ENCODE measurements around the gene SPDYE2B. TPM values are rescaled to one million over a fixed set of nuclear protein-coding genes. Genes with fewer than 3 reads are reported as not detected.

The SPDYE2B gene
- total RNA-seq, 1 donor from 2014 or later, result not detected

Other genes with a start within 250 kb of the SPDYE2B start
- 20.0 TPM for gene ORAI2, start 216.7 kb upstream of the SPDYE2B start, total RNA-seq
- gene ALKBH4, start 185.5 kb upstream of the SPDYE2B start, total RNA-seq, result 7.4 TPM
- gene LRWD1, start 185.3 kb upstream of the SPDYE2B start, total RNA-seq, result 15.7 TPM
- 35.0 TPM for gene POLR2J, start 171.4 kb upstream of the SPDYE2B start, total RNA-seq
- 30.0 TPM for gene RASA4B, start 132.5 kb upstream of the SPDYE2B start, total RNA-seq
- gene UPK3BL2, start 106.6 kb upstream of the SPDYE2B start, total RNA-seq, result 19.3 TPM
- gene SPDYE2, start 99.1 kb upstream of the SPDYE2B start, total RNA-seq, result not detected
- gene POLR2J3, start 77.7 kb upstream of the SPDYE2B start, total RNA-seq, result 36.7 TPM
- gene RASA4, start 33.6 kb upstream of the SPDYE2B start, total RNA-seq, result 78.8 TPM
- gene UPK3BL1, start 7.5 kb upstream of the SPDYE2B start, total RNA-seq, result 39.4 TPM
- 14.1 TPM for gene POLR2J2, start 21.3 kb downstream of the SPDYE2B start, total RNA-seq
- gene FAM185A, start 98.7 kb downstream of the SPDYE2B start, total RNA-seq, result 8.1 TPM

Measured in upper lobe of right lung (tissue), 1 donor.